Ovary (tissue), 3 donors: Measurements from ENCODE around the gene RGN.

Experiments
- CTCF ChIP-seq, 3 donors: fragments of 450-650 bp in 2 of 3; fragments of 200-600 bp in 1 of 3; IDR thresholded peaks; one replicate each; pipeline versions ENCODE4 v1.5.1 to v1.8.0; 2016 to 2022; ENCODE audit warnings: antibody characterized with exemption in 3 of 3, mild to moderate bottlenecking in 1 of 3
- EP300 ChIP-seq: sonication (generic); formaldehyde crosslinking; IDR thresholded peaks from one replicate; pipeline ENCODE4 v1.6.1; 2017; ENCODE audit warnings: antibody characterized with exemption
- POLR2A ChIP-seq: fragments of 450-650 bp; IDR thresholded peaks from one replicate; pipeline ENCODE4 v1.6.1; 2017; ENCODE audit warnings: antibody characterized with exemption, mild to moderate bottlenecking, moderate library complexity
- donor health status: DM: no; HTN: no; CAD: no.

- TF ChIP-seq CTCF (IDR thresholded peaks at IDR 0.05) (no peak), POLR2A (no peak), EP300 (no peak)
These were observed 10.0 kb upstream of the RGN start for GRCh38 chrX:47068214-47068613.
